ENCODE results near the gene DPM1. TPM values are rescaled to one million over a fixed set of nuclear protein-coding genes. Genes with fewer than 3 reads are reported as not detected.

Gene DPM1
- total and polyA plus RNA-seq, 7 experiments from 2014 or later = 19.4 to 80.9 (median 43.2) TPM

- no peak overlapping the region for H3K4me3 ChIP-seq (ENCODE audit: low read length)
- peaks cover 0 to 16% (median 3%) of the 10 kb centered on the region in 5 donors for H3K36me3 Mint-ChIP-seq
- ChIA-PET POLR2A (interaction anchor here (1.0 to 1.6 kb wide), 3 partner anchors 18 to 99 kb away, joined by 3 to 6 read pairs (median 3); partner anchors contain the start of gene ADNP), CTCF (no interaction called here)
- peaks cover 38 to 42% of the 10 kb centered on the region in 2 donors for H3K4me1 ChIP-seq (ENCODE audit: control insufficient read depth in 2 of 2, insufficient read depth in 2 of 2, low read length in 2 of 2)
- H3K27me3 ChIP-seq (ENCODE audit: control insufficient read depth in 2 of 2, insufficient read depth in 2 of 2, low read length in 2 of 2) = no peaks in the 10 kb centered on the region
- no peak for DNase-seq
- peak overlapping the region in 8 of 9 donors; percentile 0 to 89 (median 73) for H3K27ac Mint-ChIP-seq
- no peaks in the 10 kb centered on the region for H3K9me3 Mint-ChIP-seq
- H3K4me3 Mint-ChIP-seq = peak overlapping the region in 5 of 10 donors; percentile 23 to 71 (median 38)
- intact Hi-C loops (cut with micrococcal nuclease) = no loop called here
- ATAC-seq = peak; percentile 40
- H3K36me3 ChIP-seq (ENCODE audit: control insufficient read depth in 2 of 3, insufficient read depth in 3 of 3, low read length in 3 of 3) = no peaks in the 10 kb centered on the region
- peaks cover 67 to 91% (median 86%) of the 10 kb centered on the region in 7 donors for H3K4me1 Mint-ChIP-seq
- H3K9me3 ChIP-seq (ENCODE audit: control insufficient read depth in 2 of 3, low read length in 3 of 3) = no peaks in the 10 kb centered on the region
- H3K27me3 Mint-ChIP-seq = no peaks in the 10 kb centered on the region
- no peak overlapping the region for H3K27ac ChIP-seq (ENCODE audit: low read depth, low read length)
Measured at GRCh38 chr20:50913690-50914375, 44.5 kb downstream of the DPM1 start.

DNA sequence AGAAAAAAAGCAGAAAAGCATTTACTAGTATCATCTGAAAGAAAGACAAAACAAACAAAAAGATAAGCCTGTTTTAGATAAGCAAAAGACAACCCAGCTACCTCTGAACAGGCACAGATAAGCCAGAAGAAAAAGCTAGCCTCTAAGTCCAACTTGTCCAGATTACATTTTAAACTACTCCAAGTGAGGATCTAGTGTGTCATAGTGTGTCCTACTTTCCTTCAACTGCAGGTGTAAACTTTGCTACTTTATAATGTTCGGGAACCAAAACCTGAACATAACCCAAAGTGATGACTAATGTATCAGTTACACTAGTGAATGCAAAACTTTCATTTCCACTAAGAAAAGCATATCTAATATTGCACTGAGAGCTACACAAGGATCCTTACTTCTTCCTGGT is 46.6 kb downstream of the DPM1 start:
- H3K4me3 Mint-ChIP-seq = peak overlapping the region in 5 of 10 donors; percentile 1 to 23 (median 22)

DNA sequence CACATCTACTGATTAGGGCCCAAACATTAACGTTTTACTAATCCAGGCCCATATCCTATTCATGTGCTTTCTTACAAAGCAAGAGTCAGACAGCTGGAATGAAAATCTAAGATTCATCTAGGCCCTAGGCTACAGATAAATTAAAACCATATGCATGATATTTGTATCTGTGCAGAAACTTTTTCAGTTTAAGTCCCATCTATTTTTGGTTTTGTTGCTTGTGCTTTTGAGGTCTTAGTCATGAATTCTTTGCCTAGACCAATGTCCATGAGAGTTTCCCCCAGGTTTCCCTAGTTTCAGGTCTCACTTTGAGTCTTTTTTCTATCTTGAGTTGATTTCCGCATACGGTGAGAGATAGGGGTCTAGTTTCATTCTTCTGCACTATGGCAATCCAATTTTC is 47.3 kb downstream of the DPM1 start:
- Histone ChIP-seq H3K9me3 (ENCODE audit: control insufficient read depth in 2 of 3, low read length in 3 of 3) (no peaks in the 10 kb centered on the region), H3K36me3 (ENCODE audit: control insufficient read depth in 2 of 3, insufficient read depth in 3 of 3, low read length in 3 of 3) (no peaks in the 10 kb centered on the region), H3K27ac (ENCODE audit: low read depth, low read length) (no peak overlapping the region), H3K27me3 (ENCODE audit: control insufficient read depth in 2 of 2, insufficient read depth in 2 of 2, low read length in 2 of 2) (no peaks in the 10 kb centered on the region), H3K4me1 (ENCODE audit: control insufficient read depth in 2 of 2, insufficient read depth in 2 of 2, low read length in 2 of 2) (peaks cover 24 to 30% of the 10 kb centered on the region in 2 donors), H3K4me3 (ENCODE audit: low read length) (no peak overlapping the region)
- Mint-ChIP-seq H3K4me3 (peak overlapping the region in 2 of 10 donors; percentile 22 to 23), H3K9me3 (no peaks in the 10 kb centered on the region), H3K27ac (peak overlapping the region; percentile 7 to 79 (median 52)), H3K36me3 (peaks cover 0 to 12% (median 3%) of the 10 kb centered on the region in 5 donors), H3K27me3 (no peaks in the 10 kb centered on the region), H3K4me1 (peaks cover 46 to 86% (median 74%) of the 10 kb centered on the region in 7 donors)
- intact Hi-C loops (cut with micrococcal nuclease) = no loop called here
- no peak for ATAC-seq
- CTCF ChIA-PET = interaction anchor here (0.5 to 1.6 kb wide), 3 partner anchors 116 to 658 kb away, joined by 4 to 5 read pairs (median 4); partner anchors contain the start of gene BCAS4
- POLR2A ChIA-PET = interaction anchor here (0.6 to 1.5 kb wide), 3 partner anchors 13 to 116 kb away, joined by 4 to 5 read pairs (median 5); partner anchors contain the start of genes ADNP and BCAS4
- DNase-seq = no peak

More for the DNA sequence above, 46.6 kb downstream of the DPM1 start:
- no peaks in the 10 kb centered on the region for H3K27me3 Mint-ChIP-seq
- Histone ChIP-seq H3K4me3 (ENCODE audit: low read length) (no peak overlapping the region), H3K36me3 (ENCODE audit: control insufficient read depth in 2 of 3, insufficient read depth in 3 of 3, low read length in 3 of 3) (no peaks in the 10 kb centered on the region), H3K27me3 (ENCODE audit: control insufficient read depth in 2 of 2, insufficient read depth in 2 of 2, low read length in 2 of 2) (no peaks in the 10 kb centered on the region), H3K27ac (ENCODE audit: low read depth, low read length) (no peak overlapping the region), H3K4me1 (ENCODE audit: control insufficient read depth in 2 of 2, insufficient read depth in 2 of 2, low read length in 2 of 2) (peaks cover 31 to 34% of the 10 kb centered on the region in 2 donors), H3K9me3 (ENCODE audit: control insufficient read depth in 2 of 3, low read length in 3 of 3) (no peaks in the 10 kb centered on the region)
- intact Hi-C loops (cut with micrococcal nuclease) = no loop called here
- ATAC-seq (peak; percentile 8), DNase-seq (no peak)
- ChIA-PET CTCF (interaction anchor here (0.6 to 1.6 kb wide), 2 partner anchors 117 to 162 kb away, joined by 3 to 5 read pairs; partner anchors contain the start of gene BCAS4), POLR2A (interaction anchor here (1.1 kb wide), 1 partner anchor 20 kb away, joined by 5 read pairs; the partner anchor contains the start of gene ADNP)
- H3K4me1 Mint-ChIP-seq = peaks cover 51 to 86% (median 74%) of the 10 kb centered on the region in 7 donors
- H3K36me3 Mint-ChIP-seq = peaks cover 0 to 12% (median 3%) of the 10 kb centered on the region in 5 donors
- H3K9me3 Mint-ChIP-seq = no peaks in the 10 kb centered on the region
- H3K27ac Mint-ChIP-seq = peak overlapping the region in 8 of 9 donors; percentile 7 to 79 (median 50)

DNA sequence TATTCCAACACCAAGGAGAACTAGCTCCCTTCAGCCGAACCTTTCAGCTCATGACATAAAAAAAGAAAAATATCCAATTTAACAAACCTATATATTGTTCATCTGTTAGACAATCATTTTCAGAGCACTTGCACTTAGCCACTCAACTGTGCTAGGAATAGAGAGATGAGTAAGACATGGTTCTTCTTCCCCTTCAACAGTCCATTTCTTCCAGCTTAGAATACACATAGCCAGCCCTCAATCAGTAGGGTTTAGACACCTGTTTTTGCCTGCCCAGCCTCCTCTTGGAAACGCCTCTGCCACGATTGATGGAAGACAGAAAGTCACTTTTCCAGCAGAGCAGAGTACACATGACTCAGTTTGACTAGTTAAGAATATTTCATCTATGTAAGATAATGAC is 48.9 kb downstream of the DPM1 start:
- Mint-ChIP-seq H3K27me3 (no peaks in the 10 kb centered on the region), H3K4me3 (peak overlapping the region in 2 of 10 donors; percentile 2), H3K4me1 (peaks cover 37 to 86% (median 73%) of the 10 kb centered on the region in 7 donors), H3K27ac (peak overlapping the region in 7 of 9 donors; percentile 4 to 74 (median 42)), H3K9me3 (no peaks in the 10 kb centered on the region), H3K36me3 (peaks cover 0 to 10% (median 3%) of the 10 kb centered on the region in 5 donors)
- peaks cover 16 to 22% of the 10 kb centered on the region in 2 donors for H3K4me1 ChIP-seq (ENCODE audit: control insufficient read depth in 2 of 2, insufficient read depth in 2 of 2, low read length in 2 of 2)
- H3K36me3 ChIP-seq (ENCODE audit: control insufficient read depth in 2 of 3, insufficient read depth in 3 of 3, low read length in 3 of 3) = no peaks in the 10 kb centered on the region
- no peaks in the 10 kb centered on the region for H3K9me3 ChIP-seq (ENCODE audit: control insufficient read depth in 2 of 3, low read length in 3 of 3)
- ChIA-PET CTCF (interaction anchor here (1.4 to 2.8 kb wide), 3 partner anchors 20 to 115 kb away, joined by 4 to 13 read pairs (median 6); partner anchors contain the start of gene BCAS4), POLR2A (interaction anchor here (0.6 to 1.1 kb wide), 3 partner anchors 14 to 172 kb away, joined by 3 to 7 read pairs (median 3); no protein-coding TSS in a partner anchor)
- no peak for ATAC-seq
- no peak overlapping the region for H3K4me3 ChIP-seq (ENCODE audit: low read length)
- no peak overlapping the region for H3K27ac ChIP-seq (ENCODE audit: low read depth, low read length)
- H3K27me3 ChIP-seq (ENCODE audit: control insufficient read depth in 2 of 2, insufficient read depth in 2 of 2, low read length in 2 of 2) = no peaks in the 10 kb centered on the region
- DNase-seq = no peak
- intact Hi-C loops (cut with micrococcal nuclease) = no loop called here

GRCh38 chr20:50904067-50904570 is 54.2 kb downstream of the DPM1 start:
- H3K4me3 ChIP-seq (ENCODE audit: low read length) = no peak overlapping the region
- DNase-seq (no peak), ATAC-seq (no peak)
- H3K36me3 ChIP-seq (ENCODE audit: control insufficient read depth in 2 of 3, insufficient read depth in 3 of 3, low read length in 3 of 3) = peaks cover 5 to 36% (median 6%) of the 10 kb centered on the region in 3 experiments
- no peaks in the 10 kb centered on the region for H3K9me3 ChIP-seq (ENCODE audit: control insufficient read depth in 2 of 3, low read length in 3 of 3)
- peaks cover 0 to 16% (median 12%) of the 10 kb centered on the region in 5 donors for H3K36me3 Mint-ChIP-seq
- H3K27me3 Mint-ChIP-seq = no peaks in the 10 kb centered on the region
- H3K27ac ChIP-seq (ENCODE audit: low read depth, low read length) = no peak overlapping the region
- H3K9me3 Mint-ChIP-seq = no peaks in the 10 kb centered on the region
- CTCF ChIA-PET = no interaction called here
- H3K4me1 Mint-ChIP-seq = peaks cover 18 to 67% (median 60%) of the 10 kb centered on the region in 7 donors
- H3K27ac Mint-ChIP-seq = peak overlapping the region in 8 of 9 donors; percentile 28 to 90 (median 62)
- POLR2A ChIA-PET = interaction anchor here (1.0 kb wide), 1 partner anchor 13 kb away, joined by 3 read pairs; no protein-coding TSS in a partner anchor
- H3K4me3 Mint-ChIP-seq = peak overlapping the region in 1 of 10 donors; percentile 7
- H3K4me1 ChIP-seq (ENCODE audit: control insufficient read depth in 2 of 2, insufficient read depth in 2 of 2, low read length in 2 of 2) = peaks cover 0 to 4% of the 10 kb centered on the region in 2 donors
- intact Hi-C loops (cut with micrococcal nuclease) = no loop called here
- H3K27me3 ChIP-seq (ENCODE audit: control insufficient read depth in 2 of 2, insufficient read depth in 2 of 2, low read length in 2 of 2) = no peaks in the 10 kb centered on the region

- intact Hi-C loops (cut with micrococcal nuclease) = no loop called here
- H3K36me3 ChIP-seq (ENCODE audit: control insufficient read depth in 2 of 3, insufficient read depth in 3 of 3, low read length in 3 of 3) = peaks cover 5 to 41% (median 6%) of the 10 kb centered on the region in 3 experiments
- H3K9me3 Mint-ChIP-seq = no peaks in the 10 kb centered on the region
- CTCF ChIA-PET = no interaction called here
- H3K27ac ChIP-seq (ENCODE audit: low read depth, low read length) = no peak overlapping the region
- no peaks in the 10 kb centered on the region for H3K27me3 Mint-ChIP-seq
- no peaks in the 10 kb centered on the region for H3K9me3 ChIP-seq (ENCODE audit: control insufficient read depth in 2 of 3, low read length in 3 of 3)
- ATAC-seq (no peak), DNase-seq (no peak)
- no peak overlapping the region for H3K4me3 Mint-ChIP-seq
- H3K27ac Mint-ChIP-seq = peak overlapping the region in 7 of 9 donors; percentile 3 to 86 (median 53)
- H3K36me3 Mint-ChIP-seq = peaks cover 0 to 17% (median 12%) of the 10 kb centered on the region in 5 donors
- POLR2A ChIA-PET = interaction anchor here (1.0 kb wide), 1 partner anchor 13 kb away, joined by 3 read pairs; no protein-coding TSS in a partner anchor
- H3K4me3 ChIP-seq (ENCODE audit: low read length) = no peak overlapping the region
- H3K4me1 Mint-ChIP-seq = peaks cover 18 to 63% (median 58%) of the 10 kb centered on the region in 7 donors
- H3K27me3 ChIP-seq (ENCODE audit: control insufficient read depth in 2 of 2, insufficient read depth in 2 of 2, low read length in 2 of 2) = no peaks in the 10 kb centered on the region
- H3K4me1 ChIP-seq (ENCODE audit: control insufficient read depth in 2 of 2, insufficient read depth in 2 of 2, low read length in 2 of 2) = peaks cover 0 to 4% of the 10 kb centered on the region in 2 donors
Measured at GRCh38 chr20:50903353-50904051, 54.8 kb downstream of the DPM1 start.
